ENCODE data around the gene MAP2K3.

DNA sequence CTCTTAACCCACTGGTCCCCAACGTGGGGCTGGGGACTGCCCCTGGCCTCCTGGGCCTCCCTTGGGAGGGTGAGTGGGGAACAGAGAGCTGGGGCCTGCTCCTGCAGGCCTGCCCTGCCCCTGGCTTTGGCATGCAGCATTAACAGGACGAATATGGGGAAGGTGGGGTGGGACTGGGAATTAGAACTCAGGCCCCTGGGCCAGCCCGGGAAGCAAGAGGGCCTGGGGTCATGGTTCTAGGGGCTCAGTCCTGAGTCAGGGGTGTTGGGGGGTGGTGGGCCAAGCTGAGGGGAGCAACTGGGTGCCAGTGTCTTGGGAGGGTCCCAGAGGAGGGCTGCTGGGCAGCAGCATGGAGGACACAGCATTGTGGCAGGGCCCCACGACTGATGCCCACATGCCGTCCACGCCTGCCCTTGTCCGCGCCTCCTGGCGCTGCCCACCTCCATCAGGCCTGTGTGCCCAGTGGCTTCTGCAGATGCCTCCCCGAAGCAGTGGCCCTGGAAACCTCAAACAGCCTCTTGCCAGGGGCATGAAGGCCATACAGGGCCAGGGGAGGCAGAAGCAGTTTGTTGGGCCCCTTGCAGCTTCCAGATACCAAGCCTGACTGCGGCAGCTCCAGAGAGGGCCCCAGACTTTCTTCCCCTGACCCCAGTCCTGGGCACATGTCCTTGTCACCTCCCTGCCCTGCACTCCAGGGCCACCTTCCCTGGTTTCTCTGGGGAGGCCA, 4.8 kb downstream of the MAP2K3 start:
- TF ChIP-seq, protein P1, sequence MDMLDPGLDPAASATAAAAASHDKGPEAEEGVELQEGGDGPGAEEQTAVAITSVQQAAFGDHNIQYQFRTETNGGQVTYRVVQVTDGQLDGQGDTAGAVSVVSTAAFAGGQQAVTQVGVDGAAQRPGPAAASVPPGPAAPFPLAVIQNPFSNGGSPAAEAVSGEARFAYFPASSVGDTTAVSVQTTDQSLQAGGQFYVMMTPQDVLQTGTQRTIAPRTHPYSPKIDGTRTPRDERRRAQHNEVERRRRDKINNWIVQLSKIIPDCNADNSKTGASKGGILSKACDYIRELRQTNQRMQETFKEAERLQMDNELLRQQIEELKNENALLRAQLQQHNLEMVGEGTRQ (IDR thresholded peaks at IDR 0.05; ENCODE audit: low read depth, low read length), result no peak
- TF ChIP-seq, protein P2, sequence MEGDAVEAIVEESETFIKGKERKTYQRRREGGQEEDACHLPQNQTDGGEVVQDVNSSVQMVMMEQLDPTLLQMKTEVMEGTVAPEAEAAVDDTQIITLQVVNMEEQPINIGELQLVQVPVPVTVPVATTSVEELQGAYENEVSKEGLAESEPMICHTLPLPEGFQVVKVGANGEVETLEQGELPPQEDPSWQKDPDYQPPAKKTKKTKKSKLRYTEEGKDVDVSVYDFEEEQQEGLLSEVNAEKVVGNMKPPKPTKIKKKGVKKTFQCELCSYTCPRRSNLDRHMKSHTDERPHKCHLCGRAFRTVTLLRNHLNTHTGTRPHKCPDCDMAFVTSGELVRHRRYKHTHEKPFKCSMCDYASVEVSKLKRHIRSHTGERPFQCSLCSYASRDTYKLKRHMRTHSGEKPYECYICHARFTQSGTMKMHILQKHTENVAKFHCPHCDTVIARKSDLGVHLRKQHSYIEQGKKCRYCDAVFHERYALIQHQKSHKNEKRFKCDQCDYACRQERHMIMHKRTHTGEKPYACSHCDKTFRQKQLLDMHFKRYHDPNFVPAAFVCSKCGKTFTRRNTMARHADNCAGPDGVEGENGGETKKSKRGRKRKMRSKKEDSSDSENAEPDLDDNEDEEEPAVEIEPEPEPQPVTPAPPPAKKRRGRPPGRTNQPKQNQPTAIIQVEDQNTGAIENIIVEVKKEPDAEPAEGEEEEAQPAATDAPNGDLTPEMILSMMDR (conservative IDR thresholded peaks at IDR 0.05; ENCODE audit: low read depth, low read length), result no peak
- TF ChIP-seq CEBPB (IDR thresholded peaks at IDR 0.05; ENCODE audit: low read depth, low read length), result no peak
- no peak for TF ChIP-seq BHLHE40 (IDR thresholded peaks at IDR 0.05; ENCODE audit: low read depth, low read length)
- no peak for TF ChIP-seq CHD1 (IDR thresholded peaks at IDR 0.05; ENCODE audit: low read depth, low read length)
